H9 (cell line): Measurements from ENCODE around the gene PCDHA1. TPM values are rescaled to one million over a fixed set of nuclear protein-coding genes. Genes with fewer than 3 reads are reported as not detected.

Experiments
- DNase-seq: peaks from one replicate; pipeline ENCODE4 v3.0.0-alpha.2; 2017
- H2AFZ ChIP-seq: one replicate; pipeline ENCODE4 v1.6.1; 2013; ENCODE audit warnings: mild to moderate bottlenecking, low read length, control low read depth, moderate library complexity
- H2AK5ac ChIP-seq: 2 replicates; pipeline ENCODE4 v1.6.1; 2013; ENCODE audit warnings: low read length, control low read depth, mixed read lengths; ENCODE audit not compliant: insufficient read length
- H2BK120ac ChIP-seq: one replicate; pipeline ENCODE4 v1.6.1; 2013; ENCODE audit warnings: low read depth, mild to moderate bottlenecking, low read length, control low read depth, inconsistent platforms; ENCODE audit not compliant: poor library complexity, severe bottlenecking
- H2BK12ac ChIP-seq: 2 replicates; pipeline ENCODE4 v1.6.1; 2013; ENCODE audit warnings: low read length, control low read depth, mixed read lengths, low read depth; ENCODE audit not compliant: insufficient read length
- H2BK15ac ChIP-seq: 2 replicates; pipeline ENCODE4 v1.6.1; 2013; ENCODE audit warnings: low read depth, low read length, control low read depth
- H2BK20ac ChIP-seq: one replicate; pipeline ENCODE4 v1.6.1; 2013; ENCODE audit warnings: low read depth, mild to moderate bottlenecking, low read length, control low read depth, inconsistent platforms; ENCODE audit not compliant: poor library complexity, severe bottlenecking
- H2BK5ac ChIP-seq: 2 replicates; pipeline ENCODE4 v1.6.1; 2013; ENCODE audit warnings: low read length, control low read depth, mixed read lengths; ENCODE audit not compliant: insufficient read length
- H3K14ac ChIP-seq: 2 replicates; pipeline ENCODE4 v1.6.1; 2013; ENCODE audit warnings: low read length, control low read depth; ENCODE audit not compliant: insufficient read depth
- H3K18ac ChIP-seq: 2 replicates; pipeline ENCODE4 v1.6.1; 2013; ENCODE audit warnings: low read depth, mild to moderate bottlenecking, mixed read lengths, low read length, control low read depth; ENCODE audit not compliant: insufficient read length
- H3K23ac ChIP-seq: 2 replicates; pipeline ENCODE4 v1.6.1; 2013; ENCODE audit warnings: low read length, control low read depth, mixed read lengths, low read depth; ENCODE audit not compliant: insufficient read length
- H3K23me2 ChIP-seq: 2 replicates; pipeline ENCODE4 v1.6.1; 2013; ENCODE audit warnings: low read depth, mild to moderate bottlenecking, mixed read lengths, low read length, control low read depth; ENCODE audit not compliant: insufficient read length, poor library complexity, severe bottlenecking
- H3K27ac ChIP-seq: 2 replicates; pipeline ENCODE4 v1.5.1; 2013; ENCODE audit warnings: low read length, control low read depth, mixed read lengths, low read depth; ENCODE audit not compliant: insufficient read length
- H3K27me3 ChIP-seq: 2 replicates; pipeline ENCODE4 v1.6.1; 2013; ENCODE audit warnings: low read length, control low read depth, inconsistent platforms; ENCODE audit not compliant: insufficient read depth
- H3K4ac ChIP-seq: 2 replicates; pipeline ENCODE4 v1.6.1; 2013; ENCODE audit warnings: low read depth, mild to moderate bottlenecking, control low read depth, inconsistent platforms, low read length, moderate library complexity
- H3K4me1 ChIP-seq: 2 replicates; pipeline ENCODE4 v1.6.1; 2013; ENCODE audit warnings: low read length, control low read depth, inconsistent platforms; ENCODE audit not compliant: insufficient read depth
- H3K4me2 ChIP-seq: 2 replicates; pipeline ENCODE4 v1.6.1; 2013; ENCODE audit warnings: low read length, control low read depth, mixed read lengths; ENCODE audit not compliant: insufficient read length, insufficient read depth
- H3K56ac ChIP-seq: 2 replicates; pipeline ENCODE4 v1.6.1; 2013; ENCODE audit warnings: low read depth, mild to moderate bottlenecking, mixed read lengths, low read length, control low read depth; ENCODE audit not compliant: insufficient read length
- H3K79me1 ChIP-seq: 2 replicates; pipeline ENCODE4 v1.6.1; 2013; ENCODE audit warnings: low read depth, mild to moderate bottlenecking, moderate library complexity, low read length, control low read depth, inconsistent platforms; ENCODE audit not compliant: insufficient read depth, poor library complexity, severe bottlenecking
- H3K79me2 ChIP-seq: 2 replicates; pipeline ENCODE4 v1.6.1; 2013; ENCODE audit warnings: low read length, control low read depth, inconsistent platforms; ENCODE audit not compliant: insufficient read depth
- H3K9ac ChIP-seq: 2 replicates; pipeline ENCODE4 v1.6.1; 2013; ENCODE audit warnings: low read length, control low read depth, mixed read lengths; ENCODE audit not compliant: insufficient read length; ENCODE audit errors: extremely low read depth
- H3K9me3 ChIP-seq: one replicate; pipeline ENCODE4 v1.6.1; 2013; ENCODE audit warnings: low read depth, low read length, inconsistent platforms; ENCODE audit not compliant: control insufficient read depth
- H3T11ph ChIP-seq: one replicate; pipeline ENCODE4 v1.6.1; 2013; ENCODE audit warnings: mild to moderate bottlenecking, low read length, control low read depth, inconsistent platforms
- H4K20me1 ChIP-seq: one replicate; pipeline ENCODE4 v1.6.1; 2013; ENCODE audit not compliant: control insufficient read depth, insufficient read length, insufficient read depth
- H4K5ac ChIP-seq: 2 replicates; pipeline ENCODE4 v1.6.1; 2013; ENCODE audit warnings: low read depth, mild to moderate bottlenecking, mixed read lengths, low read length, control low read depth; ENCODE audit not compliant: insufficient read length
- H4K8ac ChIP-seq: replicated peaks from 2 replicates; pipeline ENCODE4 v1.6.1; 2013; ENCODE audit warnings: low read length, control low read depth, mixed read lengths, low read depth; ENCODE audit not compliant: insufficient read length
- H4K91ac ChIP-seq: 2 replicates; pipeline ENCODE4 v1.6.1; 2013; ENCODE audit warnings: low read depth, mild to moderate bottlenecking, moderate library complexity, mixed read lengths, low read length, control low read depth; ENCODE audit not compliant: insufficient read length
- H3K27ac Mint-ChIP-seq, 3 experiments: 2 replicates in 2 of 3; 3 replicates in 1 of 3; pipeline ENCODE4 v1.8.0; 2020 to 2021; ENCODE audit warnings: mixed read lengths in 3 of 3, mild to moderate bottlenecking in 1 of 3, moderate library complexity in 1 of 3
- H3K27me3 Mint-ChIP-seq: 2 replicates; pipeline ENCODE4 v1.8.0; 2021; ENCODE audit warnings: low read depth, mild to moderate bottlenecking, moderate library complexity, mixed read lengths
- H3K36me3 Mint-ChIP-seq, 3 experiments: 2 replicates in 2 of 3; 3 replicates in 1 of 3; pipeline ENCODE4 v1.8.0; 2020 to 2021; ENCODE audit warnings: low read depth in 3 of 3, mixed read lengths in 3 of 3; ENCODE audit not compliant: insufficient read depth in 1 of 3
- H3K4me1 Mint-ChIP-seq, 2 experiments: 2 replicates each; pipeline ENCODE4 v1.8.0; 2020; ENCODE audit warnings: mixed read lengths in 2 of 2
- H3K4me3 Mint-ChIP-seq, 2 experiments: 2 replicates in 1 of 2; 3 replicates in 1 of 2; pipeline ENCODE4 v1.8.0; 2020 to 2021; ENCODE audit warnings: mild to moderate bottlenecking in 2 of 2, mixed read lengths in 2 of 2, moderate library complexity in 1 of 2
- H3K9me3 Mint-ChIP-seq, 2 experiments: 2 replicates in 1 of 2; 3 replicates in 1 of 2; pipeline ENCODE4 v1.8.0; 2020; ENCODE audit warnings: mild to moderate bottlenecking in 2 of 2, mixed read lengths in 2 of 2, moderate library complexity in 1 of 2
- CTCF ChIP-seq: fragments of 200-600 bp; sonication (generic); conservative IDR thresholded peaks from 3 replicates; pipeline ENCODE4 v1.8.0; 2021; ENCODE audit warnings: antibody characterized with exemption, mild to moderate bottlenecking
- WGBS: extraction: QIAGEN DNeasy Blood & Tissue Kit; methylation state at CpG from one replicate; pipeline ENCODE4 v1.1.7; 2013; ENCODE audit warnings: missing lambda C conversion rate, low lambda C conversion rate, mixed read lengths; ENCODE audit not compliant: insufficient read length; ENCODE audit errors: extremely low coverage; 5-methylcytosine and 5-hydroxymethylcytosine counted together
- total RNA-seq: library from RNA; stranded (reverse); gene quantifications from 2 replicates; pipeline ENCODE4 v1.2.1, GENCODE V29; 2021

PCDHA1 gene
- total RNA-seq, 1 experiment from 2014 or later: 0.61 TPM

- Histone ChIP-seq H2AK5ac (no peak overlapping the region), H4K5ac (no peak overlapping the region), H3K4me1 (peaks cover 10% of the 10 kb centered on the region), H3K23me2 (peaks cover 9% of the 10 kb centered on the region), H2BK5ac (no peak overlapping the region), H2BK15ac (no peak overlapping the region), H3K79me2 (no peaks in the 10 kb centered on the region), H2BK12ac (no peak overlapping the region), H3K18ac (no peak overlapping the region), H3K4ac (no peak overlapping the region), H2AFZ (no peak overlapping the region), H3K56ac (no peak overlapping the region), H3K79me1 (no peaks in the 10 kb centered on the region), H2BK120ac (no peak overlapping the region), H3K27me3 (no peaks in the 10 kb centered on the region), H3K9ac (no peak overlapping the region), H3K9me3 (no peaks in the 10 kb centered on the region), H3K27ac (no peak overlapping the region), H3T11ph (no peak overlapping the region), H3K14ac (no peak overlapping the region), H4K8ac (no peak overlapping the region), H3K4me2 (no peak overlapping the region), H3K23ac (no peak overlapping the region), H4K91ac (no peak overlapping the region), H2BK20ac (no peak overlapping the region), H4K20me1 (no peaks in the 10 kb centered on the region)
- Mint-ChIP-seq H3K27ac (peak overlapping the region; percentile 19 to 89 (median 79); a peak in 4 of 7 replicates), H3K27me3 (peaks cover 4% of the 10 kb centered on the region; the same call in 1 of the 2 replicates), H3K36me3 (no peaks in the 10 kb centered on the region), H3K4me3 (no peak overlapping the region), H3K4me1 (peaks cover 49 to 54% of the 10 kb centered on the region in 2 experiments), H3K9me3 (no peaks in the 10 kb centered on the region)
- TF ChIP-seq CTCF: no peak
- WGBS: no CpG with 5 or more reads among the region's 2 CpGs
- DNase-seq: no peak
Measured at GRCh38 chr5:140998921-140999410, 213.0 kb downstream of the PCDHA1 start.
